CD8-positive, alpha-beta memory T cell (primary cell): Measurements from ENCODE around the gene CDKN2C. TPM values are rescaled to one million over a fixed set of nuclear protein-coding genes. Genes with fewer than 3 reads are reported as not detected.
"Not testable (repeated sequence)": the region's sequence is repeated elsewhere in the genome, so short reads cannot be mapped to it uniquely, and the experiment has no call there.

Experiments
- CTCF ChIA-PET: fragments of 350-600 bp; sonication (Branson Sonifier 250); formaldehyde crosslinking; loops from one replicate; lab custom pipeline; 2021; ENCODE audit warnings: antibody characterized with exemption; lab: Charles Lee
- POLR2A ChIA-PET: fragments of 350-600 bp; sonication (Branson Sonifier 250); formaldehyde crosslinking; loops from one replicate; lab custom pipeline; 2021; ENCODE audit warnings: antibody characterized with exemption; lab: Charles Lee
- DNase-seq, 5 donors: peaks; one replicate each; pipeline versions ENCODE4 v3.0.0 to v3.0.0-alpha.2; 2020 to 2022; ENCODE audit warnings: mixed read lengths in 1 of 5
- H3K27ac ChIP-seq: one replicate; pipeline ENCODE4 v1.7.0; 2013; ENCODE audit warnings: low read depth, mild to moderate bottlenecking, low read length, moderate library complexity
- H3K27me3 ChIP-seq: 2 replicates; pipeline ENCODE4 v1.7.0; 2013; ENCODE audit warnings: low read length, mild to moderate bottlenecking; ENCODE audit not compliant: insufficient read depth, poor library complexity, severe bottlenecking
- H3K36me3 ChIP-seq: 2 replicates; pipeline ENCODE4 v1.7.0; 2013; ENCODE audit warnings: mild to moderate bottlenecking, low read length, moderate library complexity; ENCODE audit not compliant: insufficient read depth
- H3K4me1 ChIP-seq: 2 replicates; pipeline ENCODE4 v1.7.0; 2013; ENCODE audit warnings: mild to moderate bottlenecking, low read length, moderate library complexity; ENCODE audit not compliant: insufficient read depth
- H3K4me3 ChIP-seq: 2 replicates; pipeline ENCODE4 v1.7.0; 2013; ENCODE audit warnings: mild to moderate bottlenecking, low read length
- H3K9me3 ChIP-seq: 2 replicates; pipeline ENCODE4 v1.7.0; 2013; ENCODE audit warnings: mild to moderate bottlenecking, low read length
- H3K27ac Mint-ChIP-seq, 8 donors: one replicate each; pipeline ENCODE4 v1.8.0; 2020 to 2021; ENCODE audit warnings: mixed read lengths in 8 of 8, mild to moderate bottlenecking in 6 of 8, inconsistent platforms in 3 of 8, moderate library complexity in 3 of 8
- H3K27me3 Mint-ChIP-seq, 2 donors: one replicate each; pipeline ENCODE4 v1.8.0; 2020 to 2021; ENCODE audit warnings: mixed read lengths in 2 of 2, mild to moderate bottlenecking in 1 of 2, moderate library complexity in 1 of 2
- H3K36me3 Mint-ChIP-seq, 3 donors: one replicate each; pipeline ENCODE4 v1.8.0; 2020 to 2021; ENCODE audit warnings: mixed read lengths in 3 of 3, inconsistent platforms in 1 of 3, mild to moderate bottlenecking in 1 of 3
- H3K4me1 Mint-ChIP-seq, 3 donors: one replicate each; pipeline ENCODE4 v1.8.0; 2020 to 2021; ENCODE audit warnings: mixed read lengths in 3 of 3, inconsistent platforms in 1 of 3, mild to moderate bottlenecking in 1 of 3
- H3K4me3 Mint-ChIP-seq, 7 donors: one replicate each; pipeline ENCODE4 v1.8.0; 2020 to 2021; ENCODE audit warnings: mixed read lengths in 7 of 7, mild to moderate bottlenecking in 6 of 7, moderate library complexity in 4 of 7, inconsistent platforms in 2 of 7
- H3K9me3 Mint-ChIP-seq, 5 donors: one replicate each; pipeline ENCODE4 v1.8.0; 2020 to 2022; ENCODE audit warnings: mixed read lengths in 5 of 5, mild to moderate bottlenecking in 3 of 5, moderate library complexity in 2 of 5, inconsistent platforms in 1 of 5
- polyA plus RNA-seq: library from polyadenylated mRNA; unstranded; fragments of 300-500 nt; fragmentation: Illumina TruSeq; gene quantifications from one replicate; pipeline ENCODE4 v1.2.3, GENCODE V29; 2021
- total RNA-seq, 2 experiments: library from RNA; stranded (reverse); gene quantifications; one replicate each; pipeline ENCODE4 v1.2.3, GENCODE V29; 2021

CDKN2C gene
- total and polyA plus RNA-seq, 3 experiments from 2014 or later: 6.5 to 9.9 (median 6.6) TPM

- Mint-ChIP-seq H3K36me3 (no peaks in the 10 kb centered on the region), H3K27me3 (peaks cover 7 to 21% of the 10 kb centered on the region in 2 donors), H3K4me3 (no peak overlapping the region), H3K9me3 (no peaks in the 10 kb centered on the region), H3K4me1 (no peaks in the 10 kb centered on the region), H3K27ac (no peak overlapping the region)
- no peak for DNase-seq
- H3K4me3 ChIP-seq: no peak overlapping the region
- H3K27me3 ChIP-seq: peaks cover 4% of the 10 kb centered on the region
- H3K9me3 ChIP-seq: no peaks in the 10 kb centered on the region
- ChIA-PET POLR2A (no interaction called here), CTCF (interaction anchor here (1.7 kb wide), 1 partner anchor 28 kb away, joined by 4 read pairs; no protein-coding TSS in a partner anchor)
- H3K36me3 ChIP-seq: no peaks in the 10 kb centered on the region
- H3K4me1 ChIP-seq: no peaks in the 10 kb centered on the region
- H3K27ac ChIP-seq: no peak overlapping the region
These were observed 26.0 kb downstream of the CDKN2C start for GRCh38 chr1:50996083-50996482.

- H3K4me3 Mint-ChIP-seq, H3K9me3 ChIP-seq, H3K4me3 ChIP-seq, H3K36me3 Mint-ChIP-seq, DNase-seq, H3K4me1 ChIP-seq, CTCF ChIA-PET, H3K36me3 ChIP-seq, H3K27ac Mint-ChIP-seq, POLR2A ChIA-PET, H3K27me3 Mint-ChIP-seq, H3K27ac ChIP-seq, H3K4me1 Mint-ChIP-seq, H3K27me3 ChIP-seq, H3K9me3 Mint-ChIP-seq: not testable (repeated sequence)
These were observed 29.3 kb downstream of the CDKN2C start for GRCh38 chr1:50999375-50999774.

- Mint-ChIP-seq H3K27ac (no peak overlapping the region), H3K27me3 (peaks cover 0 to 12% of the 10 kb centered on the region in 2 donors), H3K9me3 (no peaks in the 10 kb centered on the region), H3K36me3 (no peaks in the 10 kb centered on the region), H3K4me1 (no peaks in the 10 kb centered on the region), H3K4me3 (no peak overlapping the region)
- POLR2A ChIA-PET: no interaction called here
- Histone ChIP-seq H3K4me3 (no peak overlapping the region), H3K9me3 (no peaks in the 10 kb centered on the region), H3K36me3 (no peaks in the 10 kb centered on the region), H3K27ac (no peak overlapping the region), H3K4me1 (no peaks in the 10 kb centered on the region), H3K27me3 (no peaks in the 10 kb centered on the region)
- no peak for DNase-seq
- CTCF ChIA-PET: no interaction called here
These were observed 30.1 kb downstream of the CDKN2C start for GRCh38 chr1:51000160-51000559.

- Mint-ChIP-seq H3K27ac (no peak overlapping the region), H3K9me3 (no peaks in the 10 kb centered on the region), H3K27me3 (peaks cover 0 to 12% of the 10 kb centered on the region in 2 donors), H3K4me1 (no peaks in the 10 kb centered on the region), H3K4me3 (no peak overlapping the region), H3K36me3 (no peaks in the 10 kb centered on the region)
- Histone ChIP-seq H3K4me3 (no peak overlapping the region), H3K27me3 (no peaks in the 10 kb centered on the region), H3K36me3 (no peaks in the 10 kb centered on the region), H3K9me3 (no peaks in the 10 kb centered on the region), H3K27ac (no peak overlapping the region), H3K4me1 (no peaks in the 10 kb centered on the region)
- no peak for DNase-seq
- CTCF ChIA-PET: no interaction called here
- POLR2A ChIA-PET: no interaction called here
These were observed 30.6 kb downstream of the CDKN2C start for GRCh38 chr1:51000651-51001050.

- no peak overlapping the region for H3K4me3 Mint-ChIP-seq
These were observed 32.5 kb downstream of the CDKN2C start for GRCh38 chr1:51002516-51002915.

GRCh38 chr1:51005549-51005948 lies 35.5 kb downstream of the CDKN2C start:
- H3K27ac ChIP-seq, H3K4me3 ChIP-seq, H3K4me1 ChIP-seq, H3K4me3 Mint-ChIP-seq, CTCF ChIA-PET, H3K27ac Mint-ChIP-seq, DNase-seq, H3K27me3 Mint-ChIP-seq, H3K36me3 ChIP-seq, H3K9me3 Mint-ChIP-seq, H3K36me3 Mint-ChIP-seq, POLR2A ChIA-PET, H3K9me3 ChIP-seq, H3K4me1 Mint-ChIP-seq, H3K27me3 ChIP-seq: not testable (repeated sequence)

More at GRCh38 chr1:51002516-51002915, 32.5 kb downstream of the CDKN2C start:
- ChIA-PET POLR2A (no interaction called here), CTCF (no interaction called here)
- Mint-ChIP-seq H3K27me3 (peaks cover 0 to 9% of the 10 kb centered on the region in 2 donors), H3K4me1 (no peaks in the 10 kb centered on the region), H3K27ac (no peak overlapping the region), H3K36me3 (no peaks in the 10 kb centered on the region), H3K9me3 (no peaks in the 10 kb centered on the region)
- H3K27ac ChIP-seq: no peak overlapping the region
- H3K9me3 ChIP-seq: no peaks in the 10 kb centered on the region
- no peaks in the 10 kb centered on the region for H3K4me1 ChIP-seq
- no peak overlapping the region for H3K4me3 ChIP-seq
- no peaks in the 10 kb centered on the region for H3K27me3 ChIP-seq
- no peaks in the 10 kb centered on the region for H3K36me3 ChIP-seq
- DNase-seq: no peak

GRCh38 chr1:51009381-51009780 lies 39.3 kb downstream of the CDKN2C start:
- Histone ChIP-seq H3K27ac (no peak overlapping the region), H3K9me3 (no peaks in the 10 kb centered on the region), H3K36me3 (no peaks in the 10 kb centered on the region), H3K4me1 (no peaks in the 10 kb centered on the region), H3K4me3 (no peak overlapping the region), H3K27me3 (no peaks in the 10 kb centered on the region)
- H3K4me1 Mint-ChIP-seq: no peaks in the 10 kb centered on the region
- no peak for DNase-seq
- POLR2A ChIA-PET: no interaction called here
- peaks cover 0 to 14% of the 10 kb centered on the region in 2 donors for H3K27me3 Mint-ChIP-seq
- H3K4me3 Mint-ChIP-seq: no peak overlapping the region
- no peak overlapping the region for H3K27ac Mint-ChIP-seq
- H3K36me3 Mint-ChIP-seq: peaks cover 0 to 5% (median 2%) of the 10 kb centered on the region in 3 donors
- CTCF ChIA-PET: no interaction called here
- H3K9me3 Mint-ChIP-seq: peaks cover 0 to 7% (median 0%) of the 10 kb centered on the region in 5 donors

- Histone ChIP-seq H3K4me3 (no peak overlapping the region), H3K36me3 (no peaks in the 10 kb centered on the region), H3K4me1 (no peaks in the 10 kb centered on the region), H3K27ac (no peak overlapping the region), H3K9me3 (no peaks in the 10 kb centered on the region), H3K27me3 (no peaks in the 10 kb centered on the region)
- DNase-seq: no peak
- Mint-ChIP-seq H3K9me3 (peaks cover 0 to 7% (median 0%) of the 10 kb centered on the region in 5 donors), H3K4me1 (no peaks in the 10 kb centered on the region), H3K27me3 (peaks cover 4 to 16% of the 10 kb centered on the region in 2 donors), H3K27ac (peak overlapping the region in 1 of 8 donors; percentile 0), H3K36me3 (peaks cover 0 to 5% (median 2%) of the 10 kb centered on the region in 3 donors), H3K4me3 (no peak overlapping the region)
- ChIA-PET POLR2A (no interaction called here), CTCF (no interaction called here)
These were observed 44.8 kb downstream of the CDKN2C start for GRCh38 chr1:51014878-51015277.
